BLaER1 treated with 17β-estradiol and CSF1 and Interleukin-3, amounts not matched to agents 10 nM and 100 nM (cell line): ENCODE results near the gene ZNF786.
"Not testable (repeated sequence)": the region's sequence is repeated elsewhere in the genome, so short reads cannot be mapped to it uniquely, and the experiment has no call there.

ENCODE experiments used
- H3K27ac ChIP-seq, 11 experiments: shearing (Covaris generic); formaldehyde crosslinking; 2 replicates each; pipeline ENCODE4 v1.8.1; 2022
- H3K27me3 ChIP-seq, 11 experiments: shearing (Covaris generic); formaldehyde crosslinking; 2 replicates each; pipeline ENCODE4 v1.8.1; 2022
- H3K36me3 ChIP-seq, 11 experiments: shearing (Covaris generic); formaldehyde crosslinking; 2 replicates each; pipeline ENCODE4 v1.8.1; 2022
- H3K4me1 ChIP-seq, 10 experiments: shearing (Covaris generic); formaldehyde crosslinking; 2 replicates each; pipeline ENCODE4 v1.8.1; 2022
- H3K4me2 ChIP-seq, 11 experiments: shearing (Covaris generic); formaldehyde crosslinking; 2 replicates each; pipeline ENCODE4 v1.8.1; 2022
- H3K4me3 ChIP-seq, 10 experiments: shearing (Covaris generic); formaldehyde crosslinking; 2 replicates each; pipeline ENCODE4 v1.8.1; 2022
- H3K9ac ChIP-seq, 11 experiments: shearing (Covaris generic); formaldehyde crosslinking; 2 replicates each; pipeline ENCODE4 v1.8.1; 2022
- H3K9me3 ChIP-seq, 11 experiments: shearing (Covaris generic); formaldehyde crosslinking; replicated peaks in 1 of 11; 2 replicates each; pipeline ENCODE4 v1.8.1; 2022
- H4K20me1 ChIP-seq, 11 experiments: shearing (Covaris generic); formaldehyde crosslinking; 2 replicates each; pipeline ENCODE4 v1.8.1; 2022
- Cebpa-rat ChIP-seq, 11 experiments: shearing (Covaris generic); IDR thresholded peaks; 2 replicates each; pipeline ENCODE4 v1.8.1; 2022

The ZNF786 gene

GRCh38 chr7:149071641-149072437 is 18.7 kb downstream of the ZNF786 start:
- Histone ChIP-seq H3K36me3 (peaks cover 49 to 76% (median 65%) of the 10 kb centered on the region in 11 experiments), H3K4me1 (peaks cover 25 to 45% (median 31%) of the 10 kb centered on the region in 10 experiments), H3K9ac (peak overlapping the region in 7 of 11 experiments; percentile 23 to 58 (median 44); a peak in 9 of 22 replicates), H3K9me3 (peaks cover 5 to 21% (median 12%) of the 10 kb centered on the region in 11 experiments; a peak in 21 of 22 replicates), H4K20me1 (no peaks in the 10 kb centered on the region; a peak in 3 of 22 replicates), H3K4me2 (peak overlapping the region; percentile 39 to 63 (median 54)), H3K4me3 (peak overlapping the region in 7 of 10 experiments; percentile 7 to 46 (median 38); a peak in 13 of 20 replicates), H3K27ac (peak overlapping the region in 10 of 11 experiments; percentile 59 to 82 (median 70); a peak in 20 of 22 replicates), H3K27me3 (no peaks in the 10 kb centered on the region)
- no peak for TF ChIP-seq Cebpa-rat (IDR thresholded peaks at IDR 0.05)

DNA sequence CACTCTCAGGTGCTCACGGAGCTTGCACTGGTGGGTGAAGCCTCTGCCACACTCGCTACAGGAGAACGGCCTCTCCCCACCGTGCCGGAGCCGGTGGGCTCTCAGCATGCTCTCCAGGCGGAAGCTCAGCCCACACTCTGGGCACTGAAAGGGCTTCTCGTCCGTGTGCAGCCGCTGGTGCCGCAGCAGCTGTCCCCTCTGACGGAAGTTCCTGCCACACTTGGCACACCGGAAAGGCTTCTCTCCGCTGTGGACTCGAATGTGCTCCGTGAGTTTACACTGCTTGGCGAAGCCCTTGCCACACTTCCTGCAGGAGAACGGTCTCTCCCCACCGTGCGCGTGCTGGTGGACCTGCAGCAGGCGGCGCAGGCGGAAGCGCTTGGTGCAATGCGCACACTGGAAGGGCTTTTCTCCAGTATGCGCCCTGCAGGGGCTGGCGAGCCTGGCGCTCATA is 19.3 kb downstream of the ZNF786 start:
- H3K27ac ChIP-seq: peak overlapping the region in 10 of 11 experiments; percentile 59 to 82 (median 70); a peak in 19 of 22 replicates
- peaks cover 25 to 47% (median 31%) of the 10 kb centered on the region in 10 experiments for H3K4me1 ChIP-seq
- TF ChIP-seq Cebpa-rat (IDR thresholded peaks at IDR 0.05): no peak
- no peaks in the 10 kb centered on the region for H3K27me3 ChIP-seq
- H3K4me2 ChIP-seq: peak overlapping the region in 9 of 11 experiments; percentile 39 to 63 (median 54); a peak in 11 of 22 replicates
- peaks cover 44 to 71% (median 62%) of the 10 kb centered on the region in 11 experiments for H3K36me3 ChIP-seq
- peaks cover 5 to 21% (median 12%) of the 10 kb centered on the region in 11 experiments; a peak in 21 of 22 replicates for H3K9me3 ChIP-seq
- peak overlapping the region in 2 of 11 experiments; percentile 36 to 58; a peak in 5 of 22 replicates for H3K9ac ChIP-seq
- H3K4me3 ChIP-seq: peak overlapping the region in 5 of 10 experiments; percentile 7 to 43 (median 38); a peak in 4 of 20 replicates
- H4K20me1 ChIP-seq: no peaks in the 10 kb centered on the region; a peak in 3 of 22 replicates

- Histone ChIP-seq H3K4me3 (no peak overlapping the region), H4K20me1 (no peaks in the 10 kb centered on the region; a peak in 3 of 22 replicates), H3K9me3 (peaks cover 5 to 21% (median 12%) of the 10 kb centered on the region in 11 experiments; a peak in 21 of 22 replicates), H3K4me2 (no peak overlapping the region), H3K36me3 (peaks cover 44 to 71% (median 62%) of the 10 kb centered on the region in 11 experiments), H3K4me1 (peaks cover 25 to 50% (median 32%) of the 10 kb centered on the region in 10 experiments), H3K27me3 (no peaks in the 10 kb centered on the region), H3K9ac (0 out of 22 replicates have a peak overlapping the region, but pooled peaks of 1 of the 11 experiments have one; percentile 23), H3K27ac (peak overlapping the region in 2 of 11 experiments; percentile 77 to 82; a peak in 2 of 22 replicates)
- no peak for TF ChIP-seq Cebpa-rat (IDR thresholded peaks at IDR 0.05)
These were observed 20.0 kb downstream of the ZNF786 start for GRCh38 chr7:149070372-149071125.

GRCh38 chr7:149067869-149068268 is 22.6 kb downstream of the ZNF786 start:
- Histone ChIP-seq H3K4me2 (no peak overlapping the region), H4K20me1 (no peaks in the 10 kb centered on the region; a peak in 3 of 22 replicates), H3K9ac (no peak overlapping the region), H3K4me3 (no peak overlapping the region), H3K4me1 (peaks cover 31 to 58% (median 38%) of the 10 kb centered on the region in 10 experiments), H3K36me3 (peaks cover 42 to 59% (median 47%) of the 10 kb centered on the region in 11 experiments), H3K27me3 (no peaks in the 10 kb centered on the region), H3K27ac (no peak overlapping the region), H3K9me3 (peaks cover 5 to 21% (median 12%) of the 10 kb centered on the region in 11 experiments; a peak in 21 of 22 replicates)
- no peak for TF ChIP-seq Cebpa-rat (IDR thresholded peaks at IDR 0.05)

GRCh38 chr7:149063476-149063875 is 27.0 kb downstream of the ZNF786 start:
- no peaks in the 10 kb centered on the region for H3K27me3 ChIP-seq
- H3K27ac ChIP-seq: peak overlapping the region in 3 of 11 experiments; percentile 67 to 97 (median 94); a peak in 5 of 22 replicates
- H3K4me2 ChIP-seq: peak overlapping the region in 5 of 11 experiments; percentile 30 to 95 (median 87); a peak in 6 of 22 replicates
- peak overlapping the region in 2 of 11 experiments; percentile 9 to 47; a peak in 1 of 22 replicates for H3K9ac ChIP-seq
- H3K4me3 ChIP-seq: no peak overlapping the region
- H4K20me1 ChIP-seq: no peaks in the 10 kb centered on the region
- H3K9me3 ChIP-seq: no peaks in the 10 kb centered on the region
- TF ChIP-seq Cebpa-rat (IDR thresholded peaks at IDR 0.05): no peak
- H3K4me1 ChIP-seq: peaks cover 28 to 41% (median 33%) of the 10 kb centered on the region in 10 experiments
- peaks cover 7 to 18% (median 13%) of the 10 kb centered on the region in 11 experiments; a peak in 14 of 22 replicates for H3K36me3 ChIP-seq

GRCh38 chr7:149062217-149062899 is 28.2 kb downstream of the ZNF786 start:
- not testable (repeated sequence) for H3K9me3 ChIP-seq, H3K36me3 ChIP-seq, H3K27me3 ChIP-seq, H3K4me3 ChIP-seq, H4K20me1 ChIP-seq, H3K9ac ChIP-seq
- Histone ChIP-seq H3K4me2 (peak overlapping the region; percentile 6 to 95 (median 43); a peak in 21 of 22 replicates), H3K27ac (peak overlapping the region in 2 of 11 experiments; percentile 94 to 97; a peak in 2 of 22 replicates), H3K4me1 (peaks cover 28 to 41% (median 33%) of the 10 kb centered on the region in 10 experiments)

- H4K20me1 ChIP-seq: no peaks in the 10 kb centered on the region
- TF ChIP-seq Cebpa-rat (IDR thresholded peaks at IDR 0.05): no peak
- H3K9ac ChIP-seq: no peak overlapping the region
- peaks cover 0 to 1% (median 0%) of the 10 kb centered on the region in 11 experiments; a peak in 2 of 22 replicates for H3K9me3 ChIP-seq
- no peaks in the 10 kb centered on the region for H3K36me3 ChIP-seq
- H3K4me1 ChIP-seq: peaks cover 23 to 41% (median 29%) of the 10 kb centered on the region in 10 experiments
- 0 out of 22 replicates have a peak overlapping the region, but pooled peaks of 1 of the 11 experiments have one; percentile 13 for H3K27ac ChIP-seq
- H3K4me2 ChIP-seq: peak overlapping the region in 1 of 11 experiments; percentile 10; a peak in 1 of 22 replicates
- no peak overlapping the region for H3K4me3 ChIP-seq
- no peaks in the 10 kb centered on the region for H3K27me3 ChIP-seq
These were observed 30.4 kb downstream of the ZNF786 start for GRCh38 chr7:149060156-149060555.

GRCh38 chr7:149053885-149054284 is 36.6 kb downstream of the ZNF786 start:
- Histone ChIP-seq H3K4me1 (no peaks in the 10 kb centered on the region), H4K20me1 (no peaks in the 10 kb centered on the region), H3K9me3 (peaks cover 0 to 4% (median 0%) of the 10 kb centered on the region in 11 experiments; a peak in 4 of 22 replicates), H3K36me3 (no peaks in the 10 kb centered on the region), H3K27ac (no peak overlapping the region), H3K9ac (no peak overlapping the region), H3K4me2 (no peak overlapping the region), H3K27me3 (no peaks in the 10 kb centered on the region), H3K4me3 (no peak overlapping the region)
- TF ChIP-seq Cebpa-rat (IDR thresholded peaks at IDR 0.05): no peak
